SH-SY5Y (cell line): ENCODE results near the gene WWOX.

Experiments
- GATA2 ChIP-seq: IDR thresholded peaks from 2 replicates; pipeline ENCODE4 v1.6.1; 2011; ENCODE audit warnings: mild to moderate bottlenecking, low read depth, low read length
- GATA3 ChIP-seq: IDR thresholded peaks from 2 replicates; pipeline ENCODE4 v1.6.1; 2011; ENCODE audit warnings: low read depth, mild to moderate bottlenecking, low read length, moderate library complexity

- no peak for TF ChIP-seq GATA3
- TF ChIP-seq GATA2, result no peak
Measured at GRCh38 chr16:78542419-78542818, 443.0 kb downstream of the WWOX start.
